T-helper 1 cell treated with Interleukin-12 subunit alpha and Interleukin-12 subunit beta and Interleukin-4 antibody, amounts not matched to agents 30 ng/mL and 1 ng/mL, for 36 hours (primary cell): ENCODE results near the gene FAM120A. TPM values are rescaled to one million over a fixed set of nuclear protein-coding genes. Genes with fewer than 3 reads are reported as not detected.
"Not testable (repeated sequence)": the region's sequence is repeated elsewhere in the genome, so short reads cannot be mapped to it uniquely, and the experiment has no call there.

Source experiments
- intact Hi-C: fragments of 100-400 bp; cut with micrococcal nuclease; formaldehyde crosslinking; loops from one replicate; pipeline ENCODE4 v1.15.1; 2024
- total RNA-seq: library from RNA; stranded (reverse); gene quantifications from 2 replicates; pipeline ENCODE4 v1.2.3, GENCODE V29; 2022

FAM120A gene, protein sequence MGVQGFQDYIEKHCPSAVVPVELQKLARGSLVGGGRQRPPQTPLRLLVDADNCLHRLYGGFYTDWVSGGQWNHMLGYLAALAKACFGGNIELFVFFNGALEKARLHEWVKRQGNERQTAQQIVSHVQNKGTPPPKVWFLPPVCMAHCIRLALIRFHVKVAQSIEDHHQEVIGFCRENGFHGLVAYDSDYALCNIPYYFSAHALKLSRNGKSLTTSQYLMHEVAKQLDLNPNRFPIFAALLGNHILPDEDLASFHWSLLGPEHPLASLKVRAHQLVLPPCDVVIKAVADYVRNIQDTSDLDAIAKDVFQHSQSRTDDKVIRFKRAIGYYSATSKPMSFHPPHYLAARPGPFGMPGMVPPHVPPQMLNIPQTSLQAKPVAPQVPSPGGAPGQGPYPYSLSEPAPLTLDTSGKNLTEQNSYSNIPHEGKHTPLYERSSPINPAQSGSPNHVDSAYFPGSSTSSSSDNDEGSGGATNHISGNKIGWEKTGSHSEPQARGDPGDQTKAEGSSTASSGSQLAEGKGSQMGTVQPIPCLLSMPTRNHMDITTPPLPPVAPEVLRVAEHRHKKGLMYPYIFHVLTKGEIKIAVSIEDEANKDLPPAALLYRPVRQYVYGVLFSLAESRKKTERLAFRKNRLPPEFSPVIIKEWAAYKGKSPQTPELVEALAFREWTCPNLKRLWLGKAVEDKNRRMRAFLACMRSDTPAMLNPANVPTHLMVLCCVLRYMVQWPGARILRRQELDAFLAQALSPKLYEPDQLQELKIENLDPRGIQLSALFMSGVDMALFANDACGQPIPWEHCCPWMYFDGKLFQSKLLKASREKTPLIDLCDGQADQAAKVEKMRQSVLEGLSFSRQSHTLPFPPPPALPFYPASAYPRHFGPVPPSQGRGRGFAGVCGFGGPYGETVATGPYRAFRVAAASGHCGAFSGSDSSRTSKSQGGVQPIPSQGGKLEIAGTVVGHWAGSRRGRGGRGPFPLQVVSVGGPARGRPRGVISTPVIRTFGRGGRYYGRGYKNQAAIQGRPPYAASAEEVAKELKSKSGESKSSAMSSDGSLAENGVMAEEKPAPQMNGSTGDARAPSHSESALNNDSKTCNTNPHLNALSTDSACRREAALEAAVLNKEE
- total RNA-seq = 143 and 149 TPM in 2 replicates

DNA sequence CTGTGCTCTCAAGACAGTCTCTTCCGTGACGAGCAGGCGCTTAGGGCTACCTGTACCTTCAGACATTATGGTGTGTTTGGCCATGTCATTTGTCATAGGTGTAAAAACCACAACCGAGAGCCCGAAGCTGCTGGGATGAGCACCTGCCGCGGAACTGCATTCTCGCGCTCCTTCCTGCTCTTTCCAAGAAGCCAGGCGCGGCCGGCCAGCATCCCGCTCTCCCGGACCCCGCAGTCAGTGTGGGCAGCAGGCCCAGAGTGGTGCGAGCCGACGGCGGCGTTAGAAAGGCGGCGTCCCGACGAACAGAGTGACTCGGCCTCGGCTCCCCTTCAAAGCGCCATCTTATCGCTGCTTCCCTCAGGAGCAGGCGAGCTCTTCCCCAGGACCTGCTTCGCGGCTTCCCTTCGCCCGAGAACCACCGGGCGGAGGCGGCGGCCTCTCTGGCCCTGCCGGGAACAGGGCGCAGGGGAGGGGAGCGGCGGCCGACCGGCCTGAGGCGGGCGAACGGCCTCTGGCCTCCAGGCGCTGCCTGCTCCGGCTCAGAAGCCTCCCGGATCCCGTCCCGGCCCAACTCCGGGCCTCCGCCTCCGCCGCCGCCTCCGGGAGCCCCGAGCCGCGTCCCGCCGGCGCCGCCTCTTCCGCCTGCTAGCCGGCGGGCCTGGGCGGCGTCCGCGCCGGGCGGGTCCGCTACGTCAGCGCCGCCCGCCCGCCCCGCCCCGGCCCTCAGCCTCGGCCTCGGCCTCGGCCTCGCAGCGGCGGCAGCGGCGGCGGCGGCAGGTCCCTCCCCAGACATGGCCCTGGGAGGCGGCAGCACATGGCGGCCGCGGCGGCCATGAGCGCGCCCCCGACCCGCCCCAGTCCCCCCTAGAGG lies at the start of gene FAM120A:
FAM120A (plus strand) TSS at position 741 of the 871 bp plus-strand sequence. CDS start 231 bp downstream, outside the sequence.
- intact Hi-C loops = loop anchor here (1.0 to 10.0 kb wide), 9 partner anchors 294 to 1276 kb away; partner anchors contain the start of genes AOPEP, NINJ1, ZNF169 and ZNF484

DNA sequence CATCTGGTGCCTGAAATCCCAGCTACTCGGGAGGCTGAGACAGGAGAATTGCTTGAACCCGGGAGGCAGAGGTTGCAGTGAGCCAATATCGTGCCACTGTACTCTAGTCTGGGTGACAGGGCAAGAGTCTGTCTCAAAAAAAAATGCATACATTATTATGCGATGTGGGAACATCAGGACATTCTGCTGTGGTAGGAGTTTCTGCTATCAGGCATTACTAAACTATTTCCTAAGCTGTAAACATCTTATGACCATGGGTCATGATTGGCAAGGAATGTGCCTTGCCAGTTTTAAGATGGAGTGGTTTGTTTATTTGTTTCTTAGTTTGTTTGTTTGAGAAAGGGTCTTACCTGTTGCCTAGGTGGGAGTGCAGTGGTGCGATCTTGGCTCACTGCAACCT lies 45.1 kb upstream of the FAM120A start:
- intact Hi-C loops = no loop called here

DNA sequence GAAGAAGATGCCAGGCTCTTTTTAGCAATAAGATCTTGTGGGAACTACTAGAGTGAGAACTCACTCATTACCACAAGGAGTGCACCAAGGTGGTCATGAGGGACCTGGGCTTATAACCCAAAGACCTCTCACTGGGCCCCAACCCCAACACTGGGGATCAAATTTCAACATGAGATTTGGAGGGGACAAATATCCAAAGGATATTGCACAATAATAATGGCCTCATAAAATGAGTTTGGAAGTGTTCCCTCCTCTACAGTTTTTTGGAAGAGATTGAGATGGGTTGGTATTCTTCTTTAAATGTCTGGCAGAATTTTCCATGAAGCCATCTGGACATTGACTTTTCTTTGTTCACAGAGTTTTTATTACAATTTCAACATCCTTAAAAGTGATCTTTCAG lies 38.0 kb upstream of the FAM120A start:
- intact Hi-C loops = no loop called here

DNA sequence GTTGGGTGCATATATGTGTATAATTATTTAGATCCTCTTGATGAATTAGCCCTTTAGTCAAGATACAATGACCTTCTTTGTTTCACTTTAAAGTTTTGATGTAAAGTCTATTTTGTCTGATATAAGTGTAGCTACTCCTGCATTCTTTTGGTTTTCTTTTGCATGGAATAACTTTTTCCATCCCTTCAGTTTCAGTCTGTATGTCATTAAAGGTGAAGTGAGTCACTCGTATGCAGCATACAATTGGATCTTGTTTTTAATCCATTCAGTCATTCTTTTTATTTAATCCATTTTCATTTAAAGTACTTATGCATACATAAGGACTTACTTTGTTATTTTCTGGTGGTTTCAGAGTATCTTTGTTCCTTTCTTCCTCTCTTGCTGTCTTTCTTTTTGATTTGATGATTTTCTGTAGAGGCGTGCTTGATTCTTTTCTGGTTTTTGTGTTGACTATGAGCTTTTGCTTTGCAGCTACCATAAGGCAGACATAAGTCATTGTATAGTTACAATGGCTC lies 36.3 kb upstream of the FAM120A start:
- intact Hi-C loops = no loop called here

DNA sequence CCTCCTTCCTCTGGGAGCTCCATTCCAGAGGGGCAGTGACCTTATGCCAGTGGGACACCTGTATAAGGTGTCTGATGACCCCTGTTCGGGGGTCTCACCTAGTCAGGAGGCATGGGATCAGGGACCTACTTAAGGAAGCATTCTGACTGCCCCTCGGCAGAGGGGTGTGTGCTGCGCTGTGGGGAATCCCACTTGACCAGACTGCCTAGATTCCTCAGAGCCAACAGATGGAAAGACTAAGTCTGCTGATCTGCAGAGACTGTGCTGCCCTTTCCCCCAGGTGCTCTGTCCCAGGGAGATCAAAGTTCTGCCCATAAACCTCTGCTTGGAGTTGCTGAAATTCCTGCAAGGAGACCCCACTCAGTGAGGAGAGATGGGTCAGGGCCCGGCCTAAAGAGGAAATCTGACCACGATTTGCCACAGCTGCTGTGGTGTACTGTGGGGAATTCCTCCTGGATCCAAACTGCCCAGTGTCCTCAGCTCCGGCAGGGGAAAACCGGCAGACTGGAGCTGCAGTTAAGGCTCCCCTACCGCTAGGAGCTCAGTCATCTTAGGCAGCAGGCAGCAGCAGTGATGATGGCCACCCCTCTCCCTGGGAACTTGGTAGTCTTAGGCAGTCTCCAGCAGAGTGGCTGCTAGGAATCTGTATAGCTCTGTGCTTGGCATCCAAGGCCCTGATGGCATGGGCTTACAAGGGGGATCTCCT lies 34.8 kb upstream of the FAM120A start:
- intact Hi-C loops = no loop called here

DNA sequence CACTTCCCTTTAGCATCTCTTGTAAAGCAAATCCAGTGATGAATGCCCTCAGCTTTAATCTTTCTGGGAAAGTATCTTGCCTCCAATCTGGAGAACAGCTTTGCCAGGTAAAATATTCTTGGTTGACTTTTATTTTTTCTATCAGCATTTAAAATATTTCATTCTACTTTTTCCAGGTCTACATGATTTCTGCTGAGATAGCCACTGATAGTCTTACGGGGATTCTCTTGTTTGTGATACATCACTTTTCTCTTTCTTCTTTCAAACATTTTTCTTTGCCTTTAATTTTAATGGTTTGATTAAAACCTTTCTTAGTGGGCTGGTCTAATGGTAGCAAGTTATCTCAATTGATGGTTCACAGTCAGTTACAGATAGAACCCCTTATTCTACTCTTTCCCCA lies 33.9 kb upstream of the FAM120A start:
- intact Hi-C loops = no loop called here

DNA sequence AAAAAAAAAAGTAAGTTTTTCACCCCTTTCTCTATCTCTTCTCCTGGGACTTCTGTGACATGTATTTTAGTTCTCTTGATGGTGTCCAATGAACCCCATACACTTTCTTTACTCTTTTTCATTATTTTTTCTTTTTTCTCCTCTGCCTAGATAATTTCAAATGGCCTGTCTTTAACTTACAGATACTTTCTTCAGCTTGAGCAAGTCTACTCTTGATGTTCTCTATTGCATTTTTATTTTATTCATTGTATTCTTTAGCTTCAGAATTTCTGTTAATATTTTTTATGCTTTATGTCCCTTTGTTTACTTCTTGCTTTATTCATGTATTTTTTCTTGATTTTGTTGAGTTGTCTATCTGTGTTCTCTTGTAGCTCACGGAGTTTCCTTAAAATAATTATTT lies 32.5 kb upstream of the FAM120A start:
- intact Hi-C loops = no loop called here

DNA sequence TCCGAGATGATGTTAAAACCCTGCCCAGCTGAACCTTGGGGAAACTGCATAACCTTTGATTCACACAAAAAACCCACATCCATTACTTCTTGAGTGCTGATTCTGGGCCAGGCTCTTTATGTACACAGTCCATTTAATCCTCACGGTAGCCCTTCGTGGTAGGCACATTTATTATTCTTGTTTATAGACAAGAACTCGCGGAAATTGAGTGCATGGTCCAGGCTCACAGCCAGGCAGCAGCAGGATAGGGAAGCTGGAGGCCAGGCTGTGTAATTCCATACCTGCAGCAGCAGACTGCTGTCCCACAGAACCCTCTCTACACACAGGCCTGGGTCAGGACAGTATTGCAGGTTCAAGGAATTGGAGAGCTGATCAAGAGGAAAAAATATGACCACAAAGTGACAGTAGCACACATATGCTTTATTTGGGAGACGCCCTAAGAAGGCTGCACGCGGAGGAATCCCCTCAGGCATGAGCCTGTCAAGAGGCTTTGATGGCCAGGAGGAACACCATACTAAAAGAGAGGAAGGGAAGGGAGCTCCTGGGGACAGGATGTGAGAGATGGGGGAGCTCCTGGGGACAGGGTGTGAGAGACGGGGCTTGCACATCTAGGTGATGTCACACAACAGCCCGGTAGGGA lies 28.4 kb upstream of the FAM120A start:
- intact Hi-C loops = no loop called here

DNA sequence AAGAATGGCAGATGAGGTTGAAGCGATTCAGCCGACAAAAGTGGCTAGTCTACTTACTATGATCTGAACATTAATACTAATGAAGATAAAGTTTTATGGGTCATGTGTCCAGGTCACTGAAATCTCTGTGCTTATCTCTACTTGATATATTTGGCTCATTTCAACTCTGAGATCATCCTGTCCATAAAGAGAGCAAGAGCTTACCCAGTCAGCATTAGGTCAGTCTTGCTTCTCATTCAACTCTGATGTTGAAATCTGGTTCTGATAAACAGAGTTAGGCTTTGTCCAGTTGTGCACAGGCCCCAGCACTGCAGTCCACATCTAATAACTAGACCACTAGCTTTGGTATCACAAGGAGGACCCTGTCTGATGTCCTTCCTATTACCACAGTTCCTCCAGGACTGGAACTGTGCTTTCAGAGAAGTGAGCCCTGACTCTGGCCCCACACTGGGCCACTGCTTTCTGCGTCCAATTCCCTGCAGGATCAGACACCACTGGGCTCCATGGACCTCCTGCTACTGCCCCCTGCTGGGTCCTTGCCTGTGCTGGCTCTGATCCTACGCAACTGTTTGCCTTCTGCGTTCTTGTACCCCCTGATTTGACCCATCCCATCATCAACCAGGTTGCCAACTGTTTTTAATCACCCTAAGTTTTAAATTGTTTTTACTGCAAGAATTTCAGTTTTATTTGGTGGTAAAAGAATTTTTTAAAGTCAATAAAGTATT lies 23.7 kb upstream of the FAM120A start:
- intact Hi-C loops = no loop called here

DNA sequence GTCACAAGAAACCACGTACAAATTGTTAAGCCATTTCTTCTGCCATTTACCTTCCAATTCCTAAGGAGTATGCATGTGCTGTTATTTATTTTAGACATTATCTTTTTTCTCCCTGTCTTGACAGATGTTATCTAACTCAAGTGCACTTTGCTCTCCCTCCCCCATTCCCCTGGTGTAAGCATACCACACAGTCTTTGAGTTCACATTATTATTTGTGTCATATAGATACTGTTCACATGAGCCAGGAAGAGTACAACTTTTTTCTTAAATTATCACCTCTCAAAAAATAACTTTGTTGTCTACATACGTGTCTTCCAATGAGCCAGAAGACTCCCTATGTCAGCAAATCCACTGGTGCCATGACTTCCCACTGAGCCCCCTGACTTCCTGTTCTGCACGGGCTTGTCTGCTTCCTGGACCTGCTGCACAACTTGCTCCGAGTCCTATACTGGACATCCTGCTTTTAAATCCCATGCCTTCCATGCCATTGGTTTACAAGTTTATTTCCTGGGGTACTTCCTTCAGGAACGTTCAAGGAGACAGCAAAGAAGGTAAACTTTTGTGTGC lies 19.9 kb upstream of the FAM120A start:
- intact Hi-C loops = no loop called here

DNA sequence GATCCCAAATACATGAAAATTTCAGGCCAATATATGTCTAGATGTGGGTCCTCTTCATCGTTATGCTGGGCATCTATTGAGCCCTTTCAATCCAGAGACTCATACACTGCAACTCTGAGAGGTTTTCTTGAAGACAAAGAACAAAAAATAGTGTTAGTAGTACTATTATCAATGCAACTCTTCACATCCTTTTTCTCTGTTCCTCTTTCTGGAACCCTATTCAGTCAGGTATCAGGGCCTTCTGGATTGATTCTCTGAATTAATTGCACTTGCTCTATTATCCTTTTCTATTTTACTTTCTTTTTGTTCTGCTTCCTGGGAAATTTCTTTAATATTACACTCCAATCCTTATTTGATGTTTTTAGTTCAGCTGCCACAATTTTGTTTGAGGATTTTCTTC lies 18.5 kb upstream of the FAM120A start:
- intact Hi-C loops = no loop called here

DNA sequence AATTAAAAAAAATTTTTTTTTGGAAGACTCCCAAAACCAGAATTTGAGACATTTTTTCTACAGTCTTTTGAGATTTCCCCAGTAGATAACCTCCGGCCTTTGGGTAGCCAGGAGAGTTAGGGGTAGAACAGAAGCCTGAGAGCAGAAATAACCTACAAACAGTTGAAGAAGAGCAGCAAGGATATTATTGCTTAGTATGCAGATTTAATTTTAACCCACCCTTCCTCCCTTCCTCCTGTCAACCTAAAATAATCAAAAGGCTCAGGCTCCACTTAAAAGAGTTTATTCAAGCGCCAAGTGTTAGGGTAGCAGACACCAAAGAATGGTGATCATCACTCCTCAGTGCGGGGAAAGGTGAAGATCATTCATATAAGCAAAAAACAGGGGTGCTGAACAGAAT lies 17.4 kb upstream of the FAM120A start:
- intact Hi-C loops = no loop called here

DNA sequence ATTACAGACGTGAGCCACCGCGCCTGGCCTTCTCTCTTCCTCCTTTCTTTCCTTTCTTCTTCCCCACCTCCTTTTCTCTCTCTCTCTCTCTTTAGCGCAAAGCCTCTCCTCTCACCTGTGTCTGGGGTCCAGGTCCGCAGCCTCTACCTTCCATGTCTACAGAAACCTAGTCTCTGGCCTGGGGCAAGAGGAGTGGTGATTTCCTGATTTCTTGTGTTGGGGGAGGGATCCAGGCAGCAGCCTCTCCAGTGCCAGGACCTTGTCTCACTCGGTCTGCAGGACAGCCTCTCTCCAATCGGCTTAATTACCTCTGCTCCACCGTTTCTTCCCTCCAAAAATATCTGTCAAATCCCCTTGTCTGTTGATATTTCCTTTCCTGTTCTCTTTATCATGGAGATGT lies 16.1 kb upstream of the FAM120A start:
- intact Hi-C loops = no loop called here

DNA sequence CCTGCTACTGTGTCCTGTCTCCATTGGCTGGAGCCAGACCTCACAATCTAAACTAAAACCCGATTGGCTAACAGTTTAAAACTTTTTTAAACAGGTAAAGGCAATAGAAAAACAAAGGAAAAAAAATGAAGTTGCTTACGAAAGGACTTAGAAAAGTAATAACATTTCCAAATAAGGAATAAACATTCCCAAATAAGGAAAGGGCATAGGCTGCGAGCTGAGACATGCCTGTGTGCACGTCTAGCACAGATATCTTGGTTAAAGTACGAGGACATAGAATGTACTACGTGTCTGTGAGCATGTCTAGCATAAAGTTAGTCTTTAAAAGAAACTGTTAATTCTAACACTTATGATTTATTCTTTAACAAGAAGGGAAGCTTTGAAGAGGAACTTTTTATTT lies 15.3 kb upstream of the FAM120A start:
- intact Hi-C loops = no loop called here

DNA sequence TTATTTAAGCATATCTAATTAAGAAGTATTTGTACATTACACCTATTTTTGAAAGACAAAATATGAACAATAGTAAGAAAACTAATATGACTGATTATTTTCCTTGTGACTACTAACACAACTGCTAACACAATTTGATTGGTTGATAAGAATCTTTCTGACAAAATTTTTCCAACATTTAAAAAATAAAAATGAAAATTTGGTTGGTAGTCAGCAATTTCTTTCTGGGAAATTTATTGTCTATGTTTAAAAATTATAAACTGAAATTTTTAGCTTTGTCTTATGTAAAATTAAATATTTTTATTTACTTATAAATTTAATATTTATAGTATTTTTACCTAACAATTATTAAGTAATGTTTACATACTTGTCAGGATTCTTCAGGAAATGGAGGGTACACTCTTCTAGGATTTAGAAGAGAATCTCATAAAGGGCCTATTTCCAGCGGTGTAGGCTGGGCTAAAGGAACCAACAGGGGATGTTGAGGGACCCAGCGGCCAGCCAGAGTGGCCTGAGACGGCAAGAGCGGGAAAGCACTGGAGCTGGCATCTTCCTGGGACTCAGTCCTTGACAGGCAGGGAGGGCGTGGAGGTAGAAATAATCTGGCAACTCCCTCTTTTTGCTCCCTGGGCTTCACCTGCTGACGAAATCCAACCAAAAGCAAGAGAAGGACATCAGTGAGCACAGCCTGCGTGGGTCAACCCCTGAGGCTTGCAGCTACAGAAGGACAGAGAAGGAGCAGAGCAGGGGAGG lies 14.7 kb upstream of the FAM120A start:
- intact Hi-C loops = no loop called here

DNA sequence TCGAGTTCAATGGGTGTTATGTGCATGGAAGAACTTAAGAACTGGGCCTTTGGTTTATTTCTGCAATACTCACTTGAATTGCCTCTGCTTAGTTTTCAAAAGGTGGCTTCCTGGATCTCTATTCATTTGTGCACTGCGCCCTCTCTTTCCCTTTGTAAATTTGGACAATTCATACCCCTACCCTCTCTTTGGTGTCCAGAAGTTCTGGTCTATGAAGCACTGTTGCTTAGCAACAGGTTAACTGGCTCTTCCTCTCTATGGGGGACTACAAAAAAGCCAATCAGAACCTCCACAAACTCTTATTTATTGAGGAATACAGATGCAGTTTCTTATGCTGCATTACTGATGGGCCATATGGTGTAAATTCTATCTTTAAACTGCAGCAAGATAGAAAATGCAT lies 13.5 kb upstream of the FAM120A start:
- intact Hi-C loops = no loop called here

DNA sequence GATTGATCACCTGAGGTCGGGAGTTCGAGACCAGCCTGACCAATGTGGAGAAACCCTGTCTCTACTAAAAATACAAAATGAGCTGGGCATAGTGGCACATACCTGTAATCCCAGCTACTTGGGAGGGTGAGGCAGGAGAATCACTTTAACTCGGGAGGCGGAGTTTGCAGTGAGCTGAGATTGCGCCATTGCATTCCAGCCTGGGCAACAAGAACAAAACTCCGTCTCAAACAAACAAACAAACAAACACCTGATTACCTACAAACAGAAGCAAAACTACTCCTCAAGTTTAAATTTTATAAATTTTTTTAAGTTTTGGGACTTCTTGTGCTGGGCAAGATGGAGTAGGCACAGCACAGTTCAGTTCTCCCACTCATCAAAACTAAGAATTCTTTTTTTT lies 12.2 kb upstream of the FAM120A start:
- intact Hi-C loops = not testable (repeated sequence)
